Breast epithelium (tissue), 4 donors: Measurements from ENCODE around the gene ASMTL. TPM values are rescaled to one million over a fixed set of nuclear protein-coding genes. Genes with fewer than 3 reads are reported as not detected.
"Not testable (repeated sequence)": the region's sequence is repeated elsewhere in the genome, so short reads cannot be mapped to it uniquely, and the experiment has no call there.

ENCODE experiments used
- DNase-seq, 2 donors: peaks; one replicate each; pipeline ENCODE4 v3.0.0-alpha.2; 2019; ENCODE audit warnings: low spot score in 2 of 2
- H3K27ac ChIP-seq, 2 donors: fragments of 200-600 bp; sonication (generic) in 1 of 2; one replicate each; pipeline ENCODE4 v1.5.1; 2016 to 2019; ENCODE audit warnings: mild to moderate bottlenecking in 1 of 2
- H3K27me3 ChIP-seq, 2 donors: fragments of 200-600 bp; sonication (generic) in 1 of 2; one replicate each; pipeline versions ENCODE4 v1.5.1 to v1.6.0; 2017 to 2019; ENCODE audit warnings: control low read depth in 1 of 2, mild to moderate bottlenecking in 1 of 2
- H3K36me3 ChIP-seq: fragments of 200-600 bp; one replicate; pipeline ENCODE4 v1.5.1; 2019
- H3K4me1 ChIP-seq, 2 donors: fragments of 200-600 bp; sonication (generic); one replicate each; pipeline ENCODE4 v1.5.1; 2016 to 2019; ENCODE audit warnings: control low read depth in 1 of 2
- H3K4me3 ChIP-seq, 3 donors: fragments of 200-600 bp; sonication (generic); 1 replicate in 2 of 3; 2 replicates in 1 of 3; pipeline ENCODE4 v1.5.1; 2016 to 2019; ENCODE audit warnings: mild to moderate bottlenecking in 3 of 3, moderate library complexity in 2 of 3
- H3K9me3 ChIP-seq, 2 donors: fragments of 200-600 bp; sonication (generic) in 1 of 2; one replicate each; pipeline ENCODE4 v1.5.1; 2016 to 2019; ENCODE audit warnings: control low read depth in 1 of 2
- CTCF ChIP-seq, 3 donors: fragments of 450-650 bp; IDR thresholded peaks; one replicate each; pipeline ENCODE4 v1.5.1; 2016 to 2017; ENCODE audit warnings: antibody characterized with exemption in 3 of 3, mild to moderate bottlenecking in 3 of 3, moderate library complexity in 3 of 3
- POLR2A ChIP-seq: fragments of 450-650 bp; IDR thresholded peaks from one replicate; pipeline ENCODE4 v1.6.1; 2016; ENCODE audit warnings: antibody characterized with exemption, mild to moderate bottlenecking, moderate library complexity
- POLR2AphosphoS5 ChIP-seq, 3 donors: sonication (generic); formaldehyde crosslinking; IDR thresholded peaks; one replicate each; pipeline ENCODE4 v1.6.1; 2017; ENCODE audit warnings: antibody characterized with exemption in 3 of 3
- intact Hi-C: fragments of 100-400 bp; cut with DNase I; formaldehyde crosslinking; loops from one replicate; pipeline ENCODE4 v1.15.1; 2023; ENCODE audit warnings: low total_unique reads
- total RNA-seq, 3 donors: library from RNA; depleted of rRNA; stranded (reverse); fragments of >200 nt; gene quantifications; one replicate each; pipeline ENCODE4 v1.1.0, GENCODE V29; 2016

ASMTL gene
- total RNA-seq, 3 donors from 2014 or later: 22.8 to 29.1 (median 28.2) TPM

GRCh38 chrX:1433646-1434357, 18.9 kb downstream of the ASMTL start:
- TF ChIP-seq POLR2A (no peak), POLR2AphosphoS5 (IDR thresholded peaks at IDR 0.05) (no peak), CTCF (IDR thresholded peaks at IDR 0.05) (no peak)
- intact Hi-C loops: no loop called here
- Histone ChIP-seq H3K27ac (no peak overlapping the region), H3K9me3 (no peaks in the 10 kb centered on the region), H3K4me3 (no peak overlapping the region), H3K36me3 (no peaks in the 10 kb centered on the region), H3K27me3 (no peaks in the 10 kb centered on the region), H3K4me1 (no peaks in the 10 kb centered on the region)
- no peak for DNase-seq

GRCh38 chrX:1430451-1430850, 22.3 kb downstream of the ASMTL start:
- Histone ChIP-seq H3K4me3 (no peak overlapping the region), H3K4me1 (no peaks in the 10 kb centered on the region), H3K36me3 (peaks cover 6% of the 10 kb centered on the region), H3K9me3 (no peaks in the 10 kb centered on the region), H3K27ac (no peak overlapping the region), H3K27me3 (no peaks in the 10 kb centered on the region)
- DNase-seq: peak in 1 of 2 donors; percentile 31
- TF ChIP-seq CTCF (IDR thresholded peaks at IDR 0.05) (no peak), POLR2AphosphoS5 (IDR thresholded peaks at IDR 0.05) (no peak), POLR2A (no peak)
- intact Hi-C loops: no loop called here

DNA sequence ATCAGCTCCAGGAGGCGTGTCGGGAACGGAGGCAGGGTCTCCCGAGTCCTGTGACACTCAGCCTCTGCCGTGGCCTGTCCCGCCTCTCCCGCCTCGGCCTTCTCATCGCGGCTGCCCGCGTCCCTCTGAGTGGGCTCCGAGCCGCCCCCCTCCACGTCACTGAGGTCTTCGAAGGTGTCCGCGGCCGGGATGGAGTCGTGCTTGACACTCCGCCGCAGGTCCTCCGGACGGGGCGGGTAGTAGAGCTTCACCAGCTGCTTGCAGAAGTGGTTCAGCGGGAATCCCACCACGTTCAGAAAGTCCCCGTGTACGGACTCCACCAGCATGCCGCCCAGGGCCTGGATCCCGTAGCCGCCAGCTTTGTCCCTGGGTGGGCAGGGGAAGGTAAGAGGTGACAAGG, 25.0 kb downstream of the ASMTL start:
- peak in 1 of 2 donors; percentile 45 for DNase-seq
- intact Hi-C loops: no loop called here
- no peaks in the 10 kb centered on the region for H3K27me3 ChIP-seq
- H3K9me3 ChIP-seq: peaks cover 5 to 7% of the 10 kb centered on the region in 2 donors
- TF ChIP-seq POLR2A (no peak), POLR2AphosphoS5 (IDR thresholded peaks at IDR 0.05) (no peak), CTCF (IDR thresholded peaks at IDR 0.05) (no peak)
- H3K27ac ChIP-seq: no peak overlapping the region
- H3K36me3 ChIP-seq: peaks cover 6% of the 10 kb centered on the region
- H3K4me1 ChIP-seq: no peaks in the 10 kb centered on the region
- H3K4me3 ChIP-seq: no peak overlapping the region

DNA sequence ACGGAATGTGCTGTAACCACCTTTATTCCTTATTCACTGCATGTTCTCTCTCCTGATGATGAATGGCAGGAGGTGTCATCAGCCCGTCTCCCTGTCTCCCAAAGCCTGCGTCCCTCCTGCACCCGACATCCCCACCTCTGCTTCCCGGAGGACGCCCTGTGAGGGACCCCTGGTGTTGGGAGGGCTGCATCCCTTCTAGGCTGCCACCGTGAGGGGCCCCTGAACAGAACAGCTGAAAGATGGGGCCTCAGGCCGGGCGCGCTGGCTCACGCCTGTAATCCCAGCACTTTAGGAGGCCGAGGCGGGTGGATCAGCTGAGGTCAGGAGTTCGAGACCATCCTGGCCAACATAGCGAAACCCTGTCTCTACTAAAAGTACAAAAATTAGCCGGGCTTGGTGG, 26.4 kb downstream of the ASMTL start:
- DNase-seq, H3K27ac ChIP-seq, H3K4me3 ChIP-seq, intact Hi-C loops, H3K4me1 ChIP-seq, H3K27me3 ChIP-seq: not testable (repeated sequence)
- Histone ChIP-seq H3K9me3 (peaks cover 14 to 20% of the 10 kb centered on the region in 2 donors), H3K36me3 (peaks cover 11% of the 10 kb centered on the region)

DNA sequence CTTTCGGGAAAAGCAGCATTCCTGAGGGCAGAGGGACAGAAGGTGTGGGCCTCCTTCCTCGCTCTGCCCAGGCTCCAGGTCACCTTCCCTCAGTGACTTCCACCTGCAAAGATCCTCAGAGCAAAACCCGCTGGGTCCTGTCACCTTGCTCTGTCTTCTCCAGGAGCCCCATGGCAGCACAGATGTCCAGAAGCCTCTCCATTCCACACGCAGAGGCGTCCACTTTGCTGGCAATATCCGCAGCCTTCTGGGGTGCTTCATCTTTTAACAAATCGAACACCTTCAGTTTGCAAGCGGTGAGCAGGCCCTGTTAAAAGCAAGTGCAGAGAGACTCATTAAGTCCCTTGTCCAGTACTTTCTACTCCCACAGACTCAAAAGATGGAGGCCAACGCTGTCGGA, 27.3 kb downstream of the ASMTL start:
- Histone ChIP-seq H3K27me3 (no peaks in the 10 kb centered on the region), H3K4me3 (no peak overlapping the region), H3K4me1 (no peaks in the 10 kb centered on the region), H3K9me3 (peaks cover 14 to 20% of the 10 kb centered on the region in 2 donors), H3K36me3 (peaks cover 12% of the 10 kb centered on the region), H3K27ac (no peak overlapping the region)
- TF ChIP-seq CTCF (IDR thresholded peaks at IDR 0.05): no peak
- TF ChIP-seq POLR2AphosphoS5 (IDR thresholded peaks at IDR 0.05): no peak
- TF ChIP-seq POLR2A: no peak
- no peak for DNase-seq
- intact Hi-C loops: no loop called here
